H1 (cell line): Measurements from ENCODE around the gene TFEC. TPM values are rescaled to one million over a fixed set of nuclear protein-coding genes. Genes with fewer than 3 reads are reported as not detected.
"Not testable (repeated sequence)": the region's sequence is repeated elsewhere in the genome, so short reads cannot be mapped to it uniquely, and the experiment has no call there.

Experiments used
- CTCF ChIA-PET: fragments of 300-600 bp; sonication (Branson Sonifier 250); formaldehyde crosslinking; loops from one replicate; lab custom pipeline; 2021; ENCODE audit not compliant: partially characterized antibody; lab: Charles Lee
- POLR2A ChIA-PET: fragments of 300-600 bp; sonication (Branson Sonifier 250); formaldehyde crosslinking; loops from one replicate; lab custom pipeline; 2021; ENCODE audit warnings: inconsistent platforms; ENCODE audit not compliant: partially characterized antibody; lab: Charles Lee
- DNase-seq, 2 experiments: peaks; one replicate each; pipeline versions ENCODE4 v3.0.0 to v3.0.0-alpha.2; 2010 to 2022; ENCODE audit warnings: low spot score in 2 of 2, low read depth in 1 of 2, mixed read lengths in 1 of 2
- FAIRE-seq: peaks from 2 replicates; lab custom pipeline; 2011; peaks lifted over from hg19 to GRCh38; lab: Jason Lieb, UNC
- H2AFZ ChIP-seq: 2 replicates; pipeline ENCODE4 v1.8.1; 2012; ENCODE audit warnings: low read length, inconsistent platforms
- H2AK5ac ChIP-seq: 2 replicates; pipeline ENCODE4 v1.6.1; 2013; ENCODE audit warnings: low read depth, low read length
- H2BK120ac ChIP-seq: replicated peaks from 2 replicates; pipeline ENCODE3; 2013; ENCODE audit warnings: low read depth, low read length, inconsistent platforms
- H2BK12ac ChIP-seq: 2 replicates; pipeline ENCODE4 v1.6.1; 2013; ENCODE audit warnings: low read depth, low read length
- H2BK15ac ChIP-seq: 2 replicates; pipeline ENCODE4 v1.6.1; 2013; ENCODE audit warnings: low read length
- H2BK20ac ChIP-seq: 2 replicates; pipeline ENCODE4 v1.6.1; 2013; ENCODE audit warnings: low read length
- H2BK5ac ChIP-seq: 2 replicates; pipeline ENCODE4 v1.6.1; 2013; ENCODE audit warnings: low read depth, low read length
- H3K14ac ChIP-seq: 2 replicates; pipeline ENCODE4 v1.6.1; 2013; ENCODE audit warnings: inconsistent platforms; ENCODE audit not compliant: insufficient read length
- H3K18ac ChIP-seq: 2 replicates; pipeline ENCODE4 v1.6.1; 2013; ENCODE audit warnings: low read length; ENCODE audit errors: extremely low read depth
- H3K23ac ChIP-seq: 2 replicates; pipeline ENCODE4 v1.6.1; 2013; ENCODE audit warnings: inconsistent platforms; ENCODE audit not compliant: insufficient read length
- H3K23me2 ChIP-seq: 2 replicates; pipeline ENCODE4 v1.6.1; 2013; ENCODE audit warnings: low read depth, low read length
- H3K27ac ChIP-seq: 2 replicates; pipeline ENCODE4 v1.6.1; 2011; ENCODE audit warnings: low read depth, low read length, inconsistent platforms
- H3K27me3 ChIP-seq, 4 experiments: replicated peaks in 1 of 4; 1 replicate in 1 of 4; 2 replicates in 3 of 4; pipeline versions ENCODE4 v1.6.1 to v1.8.1; 2011 to 2013; ENCODE audit warnings: low read length in 3 of 4, mild to moderate bottlenecking in 3 of 4, inconsistent platforms in 2 of 4, mixed read lengths in 2 of 4, moderate library complexity in 1 of 4; ENCODE audit not compliant: control insufficient read depth in 3 of 4, insufficient read depth in 3 of 4; ENCODE audit errors: extremely low read depth in 1 of 4
- H3K36me3 ChIP-seq, 4 experiments: 2 replicates each; pipeline versions ENCODE4 v1.6.1 to v1.8.1; 2011 to 2013; ENCODE audit warnings: mild to moderate bottlenecking in 4 of 4, low read length in 3 of 4, moderate library complexity in 2 of 4, control low read depth in 1 of 4, inconsistent platforms in 1 of 4; ENCODE audit not compliant: insufficient read depth in 4 of 4, control insufficient read depth in 2 of 4
- H3K4ac ChIP-seq: replicated peaks from 2 replicates; pipeline ENCODE3; 2013; ENCODE audit warnings: low read length, low read depth, mixed read lengths, inconsistent platforms; ENCODE audit not compliant: insufficient read length
- H3K4me1 ChIP-seq, 4 experiments: replicated peaks in 1 of 4; 1 replicate in 1 of 4; 2 replicates in 3 of 4; pipeline versions ENCODE4 v1.6.1 to v1.8.1; 2011 to 2013; ENCODE audit warnings: low read length in 3 of 4, inconsistent platforms in 2 of 4, mixed read lengths in 1 of 4; ENCODE audit not compliant: insufficient read depth in 4 of 4, control insufficient read depth in 3 of 4
- H3K4me2 ChIP-seq, 2 experiments: 2 replicates each; pipeline versions ENCODE4 v1.6.1 to v1.8.1; 2011 to 2013; ENCODE audit warnings: low read depth in 2 of 2, low read length in 2 of 2, control low read depth in 1 of 2, inconsistent platforms in 1 of 2, mild to moderate bottlenecking in 1 of 2; ENCODE audit not compliant: insufficient read depth in 1 of 2
- H3K4me3 ChIP-seq, 4 experiments: fragments of 200-600, 300-600 bp in 1 of 4; sonication (generic), shearing (Covaris generic), sonication (Bioruptor Twin) in 1 of 4; 2 replicates each; pipeline versions ENCODE4 v1.5.1 to v1.8.1; 2011 to 2016; ENCODE audit warnings: low read length in 4 of 4, low read depth in 3 of 4, control low read depth in 2 of 4, inconsistent platforms in 2 of 4, mild to moderate bottlenecking in 2 of 4, mixed read lengths in 1 of 4, moderate library complexity in 1 of 4; ENCODE audit not compliant: insufficient read depth in 2 of 4; ENCODE audit errors: extremely low read depth in 1 of 4
- H3K56ac ChIP-seq: replicated peaks from 2 replicates; pipeline ENCODE3; 2013; ENCODE audit warnings: low read depth, mild to moderate bottlenecking, mixed read lengths, low read length, inconsistent platforms; ENCODE audit not compliant: insufficient read length
- H3K79me1 ChIP-seq: 2 replicates; pipeline ENCODE4 v1.6.1; 2013; ENCODE audit warnings: low read depth, low read length, control low read depth
- H3K79me2 ChIP-seq, 2 experiments: 2 replicates each; pipeline versions ENCODE4 v1.6.1 to v1.8.1; 2012 to 2013; ENCODE audit warnings: low read length in 2 of 2, mild to moderate bottlenecking in 2 of 2, inconsistent platforms in 1 of 2; ENCODE audit not compliant: insufficient read depth in 2 of 2, control insufficient read depth in 1 of 2
- H3K9ac ChIP-seq, 4 experiments: replicated peaks in 1 of 4; 1 replicate in 1 of 4; 2 replicates in 3 of 4; pipeline versions ENCODE4 v1.6.1 to v1.8.1; 2011 to 2013; ENCODE audit warnings: low read depth in 3 of 4, low read length in 3 of 4, control low read depth in 2 of 4, mild to moderate bottlenecking in 2 of 4, moderate library complexity in 2 of 4, inconsistent platforms in 1 of 4; ENCODE audit errors: extremely low read depth in 1 of 4
- H3K9me3 ChIP-seq, 2 experiments: 2 replicates each; pipeline versions ENCODE4 v1.6.1 to v1.8.1; 2012 to 2013; ENCODE audit warnings: mild to moderate bottlenecking in 2 of 2, moderate library complexity in 2 of 2, control low read depth in 1 of 2, inconsistent platforms in 1 of 2, low read depth in 1 of 2, low read length in 1 of 2, mixed read lengths in 1 of 2; ENCODE audit not compliant: insufficient read depth in 2 of 2
- H4K20me1 ChIP-seq, 2 experiments: replicated peaks in 1 of 2; 2 replicates each; pipeline versions ENCODE3 to v1.8.1; 2011 to 2013; ENCODE audit warnings: inconsistent platforms in 2 of 2, low read length in 2 of 2, mild to moderate bottlenecking in 1 of 2; ENCODE audit not compliant: insufficient read depth in 2 of 2, control insufficient read depth in 1 of 2
- H4K5ac ChIP-seq: 2 replicates; pipeline ENCODE4 v1.6.1; 2013; ENCODE audit warnings: low read length, low read depth, mixed read lengths, inconsistent platforms; ENCODE audit not compliant: insufficient read length
- H4K8ac ChIP-seq: 2 replicates; pipeline ENCODE4 v1.8.0; 2013; ENCODE audit warnings: mild to moderate bottlenecking, moderate library complexity, low read length, inconsistent platforms; ENCODE audit not compliant: insufficient read depth; ENCODE audit errors: extremely low read depth
- H4K91ac ChIP-seq: replicated peaks from 2 replicates; pipeline ENCODE3; 2013; ENCODE audit warnings: low read length, mixed read lengths, inconsistent platforms; ENCODE audit not compliant: insufficient read length
- WGBS, 2 experiments: shearing (Covaris generic) in 1 of 2; methylation state at CpG; one replicate each; pipeline versions ENCODE4 v1.1.6 to v1.1.7; 2013 to 2015; ENCODE audit warnings: low lambda C conversion rate in 2 of 2, mixed read lengths in 2 of 2, inconsistent platforms in 1 of 2, low coverage in 1 of 2, missing lambda C conversion rate in 1 of 2; ENCODE audit not compliant: insufficient replicate concordance in 2 of 2, insufficient coverage in 1 of 2, insufficient read length in 1 of 2; ENCODE audit errors: extremely low coverage in 1 of 2, missing lambda C conversion rate in 1 of 2; 5-methylcytosine and 5-hydroxymethylcytosine counted together
- polyA plus RNA-seq, 7 experiments: library from polyadenylated mRNA; depleted of rRNA in 3 of 7; stranded (reverse) in 5 of 7; unstranded in 2 of 7; fragments of >200 nt in 5 of 7; fragments of 200-250 nt in 2 of 7; gene quantifications; 1 replicate in 5 of 7; 2 replicates in 1 of 7; 4 replicates in 1 of 7; pipeline versions ENCODE4 v1.2.1 to v1.2.3, GENCODE V29; 2011 to 2013; ENCODE audit warnings: missing spikeins in 2 of 7, mixed read lengths in 2 of 7
- total RNA-seq: library from RNA; stranded (reverse); fragmentation: NEBNext Ultra II Directional; extraction: Animal tissue kit (Norgen Biotek cat#: 25700); gene quantifications from 2 replicates; pipeline ENCODE4 v1.2.1, GENCODE V29; 2021

Gene TFEC
- total and polyA plus RNA-seq, 2 of the 8 experiments (the other 6 are each of a cell fraction or from before 2014, with no cell fraction given): not detected

GRCh38 chr7:116047261-116047660, 16.7 kb upstream of the TFEC start:
- H3K23ac ChIP-seq, H4K20me1 ChIP-seq, H3K4me3 ChIP-seq, FAIRE-seq, H4K5ac ChIP-seq, H3K27me3 ChIP-seq, H2BK20ac ChIP-seq, H3K4me2 ChIP-seq, H2BK120ac ChIP-seq, H2AFZ ChIP-seq, H3K79me1 ChIP-seq, H2AK5ac ChIP-seq, H3K27ac ChIP-seq, H3K14ac ChIP-seq, H4K91ac ChIP-seq, H4K8ac ChIP-seq, H3K79me2 ChIP-seq, DNase-seq, H2BK5ac ChIP-seq, H2BK12ac ChIP-seq, H3K18ac ChIP-seq, H2BK15ac ChIP-seq, H3K36me3 ChIP-seq, H3K9me3 ChIP-seq, H3K4ac ChIP-seq, H3K56ac ChIP-seq, H3K9ac ChIP-seq, H3K4me1 ChIP-seq, POLR2A ChIA-PET, H3K23me2 ChIP-seq: not testable (repeated sequence)
- CTCF ChIA-PET: interaction anchor here (1.7 kb wide), 1 partner anchor 76 kb away, joined by 4 read pairs; no protein-coding TSS in a partner anchor
- 95% methylated on average over 6 of the region's 6 CpGs; no CpG with 5 or more reads in 1 of the 2 experiments for WGBS, 2 experiments
